Measurements from ENCODE around the gene GSTO2.
"Not testable (repeated sequence)": the region's sequence is repeated elsewhere in the genome, so short reads cannot be mapped to it uniquely, and the experiment has no call there.

Gene GSTO2

GRCh38 chr10:104245066-104245632 is 23.8 kb upstream of the GSTO2 start:
- no peak overlapping the region for H3K4me3 ChIP-seq (ENCODE audit: low read depth, low read length)
- TF ChIP-seq, protein P1, sequence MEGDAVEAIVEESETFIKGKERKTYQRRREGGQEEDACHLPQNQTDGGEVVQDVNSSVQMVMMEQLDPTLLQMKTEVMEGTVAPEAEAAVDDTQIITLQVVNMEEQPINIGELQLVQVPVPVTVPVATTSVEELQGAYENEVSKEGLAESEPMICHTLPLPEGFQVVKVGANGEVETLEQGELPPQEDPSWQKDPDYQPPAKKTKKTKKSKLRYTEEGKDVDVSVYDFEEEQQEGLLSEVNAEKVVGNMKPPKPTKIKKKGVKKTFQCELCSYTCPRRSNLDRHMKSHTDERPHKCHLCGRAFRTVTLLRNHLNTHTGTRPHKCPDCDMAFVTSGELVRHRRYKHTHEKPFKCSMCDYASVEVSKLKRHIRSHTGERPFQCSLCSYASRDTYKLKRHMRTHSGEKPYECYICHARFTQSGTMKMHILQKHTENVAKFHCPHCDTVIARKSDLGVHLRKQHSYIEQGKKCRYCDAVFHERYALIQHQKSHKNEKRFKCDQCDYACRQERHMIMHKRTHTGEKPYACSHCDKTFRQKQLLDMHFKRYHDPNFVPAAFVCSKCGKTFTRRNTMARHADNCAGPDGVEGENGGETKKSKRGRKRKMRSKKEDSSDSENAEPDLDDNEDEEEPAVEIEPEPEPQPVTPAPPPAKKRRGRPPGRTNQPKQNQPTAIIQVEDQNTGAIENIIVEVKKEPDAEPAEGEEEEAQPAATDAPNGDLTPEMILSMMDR (IDR thresholded peaks at IDR 0.05; ENCODE audit: low read depth, low read length, missing control alignments): no peak
- in situ Hi-C loops (cut with HindIII; ENCODE audit: low sequenced_read_pairs): no loop called here
- no peak for DNase-seq (ENCODE audit: low read depth)

GRCh38 chr10:104246976-104247375 is 22.0 kb upstream of the GSTO2 start:
- TF ChIP-seq, protein P1 (IDR thresholded peaks at IDR 0.05; ENCODE audit: low read depth, low read length, missing control alignments): no peak
- H3K4me3 ChIP-seq (ENCODE audit: low read depth, low read length): no peak overlapping the region
- no peak for DNase-seq (ENCODE audit: low read depth)

DNA sequence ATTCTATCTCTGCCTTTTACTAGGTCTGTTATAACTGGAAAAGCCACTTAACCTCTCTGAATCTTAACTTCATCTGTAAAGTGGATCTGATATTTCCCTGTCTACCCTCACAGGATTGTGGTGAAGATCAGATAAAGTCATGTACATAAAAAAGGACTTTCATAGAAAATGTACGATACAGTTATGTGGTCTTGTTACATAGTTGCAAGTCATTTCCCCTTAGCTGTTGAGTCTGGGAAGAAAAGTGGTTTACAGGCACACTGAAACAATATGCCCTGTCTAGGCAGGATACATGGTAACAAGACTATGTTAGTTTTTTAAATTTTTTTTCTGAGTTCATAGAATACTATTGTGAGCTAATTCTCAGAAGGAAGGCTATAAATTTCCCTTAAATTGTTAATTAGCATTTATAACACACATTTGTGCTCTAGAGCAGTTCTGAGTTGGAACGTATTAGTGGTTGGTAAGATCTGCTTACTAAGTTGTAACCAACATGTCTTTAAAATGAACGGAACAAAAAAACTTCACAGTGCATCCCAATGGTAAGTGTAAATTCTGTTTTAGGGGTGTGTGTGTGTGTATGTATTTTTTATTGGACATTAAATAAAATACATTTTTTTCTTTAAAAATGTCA is 21.4 kb upstream of the GSTO2 start:
- TF ChIP-seq, protein P1 (IDR thresholded peaks at IDR 0.05; ENCODE audit: low read depth, low read length, missing control alignments): no peak
- H3K4me3 ChIP-seq (ENCODE audit: low read depth, low read length): no peak overlapping the region
- no peak for DNase-seq (ENCODE audit: low read depth)
- in situ Hi-C loops (cut with HindIII; ENCODE audit: low sequenced_read_pairs): no loop called here

More at GRCh38 chr10:104246976-104247375, 22.0 kb upstream of the GSTO2 start:
- in situ Hi-C loops (cut with HindIII; ENCODE audit: low sequenced_read_pairs): no loop called here

DNA sequence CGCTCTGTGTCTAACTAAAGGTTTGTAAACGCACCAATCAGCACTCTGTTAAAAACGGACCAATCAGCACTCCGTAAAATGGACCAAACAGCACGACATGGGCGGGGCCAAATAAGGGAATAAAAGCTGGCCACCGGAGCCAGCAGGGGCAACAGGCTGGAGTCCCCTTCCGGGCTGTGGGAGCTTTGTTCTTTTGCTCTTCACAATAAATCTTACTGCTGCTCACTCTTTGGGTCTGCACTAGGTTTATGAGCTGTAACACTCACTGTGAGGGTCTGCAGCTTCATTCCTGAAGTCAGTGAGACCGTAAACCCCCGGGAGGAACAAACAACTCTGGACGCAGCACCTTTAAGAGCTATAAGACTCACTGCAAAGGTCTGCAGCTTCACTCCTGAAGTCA is 20.1 kb upstream of the GSTO2 start:
- in situ Hi-C loops (cut with HindIII; ENCODE audit: low sequenced_read_pairs); H3K4me3 ChIP-seq (ENCODE audit: low read depth, low read length); DNase-seq (ENCODE audit: low read depth): not testable (repeated sequence)

- no peak for DNase-seq (ENCODE audit: low read depth)
- H3K4me3 ChIP-seq (ENCODE audit: low read depth, low read length): no peak overlapping the region
- TF ChIP-seq, protein P1 (IDR thresholded peaks at IDR 0.05; ENCODE audit: low read depth, low read length, missing control alignments): no peak
- in situ Hi-C loops (cut with HindIII; ENCODE audit: low sequenced_read_pairs): no loop called here
Observed at GRCh38 chr10:104250371-104250770, 18.6 kb upstream of the GSTO2 start.

DNA sequence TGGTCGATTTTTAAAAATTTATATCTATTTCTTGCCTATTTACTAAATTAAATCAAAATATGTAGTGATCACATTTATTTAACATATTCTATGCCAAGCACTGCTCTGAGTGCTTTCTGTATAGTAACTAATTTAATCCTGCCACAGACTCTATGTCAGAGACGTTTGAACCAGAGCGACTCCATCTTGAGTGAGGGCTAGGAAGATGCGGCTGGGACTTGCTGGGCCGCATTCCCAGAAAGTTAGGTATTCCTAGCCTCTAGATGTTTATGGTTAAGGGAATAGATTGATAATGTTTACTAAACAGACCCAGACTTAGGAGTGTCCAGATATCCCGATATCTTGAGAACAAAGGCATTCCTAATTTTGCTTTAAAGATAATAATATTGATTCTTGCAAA is 17.5 kb upstream of the GSTO2 start:
- H3K4me3 ChIP-seq (ENCODE audit: low read depth, low read length): no peak overlapping the region
- TF ChIP-seq, protein P1 (IDR thresholded peaks at IDR 0.05; ENCODE audit: low read depth, low read length, missing control alignments): no peak
- in situ Hi-C loops (cut with HindIII; ENCODE audit: low sequenced_read_pairs): no loop called here
- no peak for DNase-seq (ENCODE audit: low read depth)

DNA sequence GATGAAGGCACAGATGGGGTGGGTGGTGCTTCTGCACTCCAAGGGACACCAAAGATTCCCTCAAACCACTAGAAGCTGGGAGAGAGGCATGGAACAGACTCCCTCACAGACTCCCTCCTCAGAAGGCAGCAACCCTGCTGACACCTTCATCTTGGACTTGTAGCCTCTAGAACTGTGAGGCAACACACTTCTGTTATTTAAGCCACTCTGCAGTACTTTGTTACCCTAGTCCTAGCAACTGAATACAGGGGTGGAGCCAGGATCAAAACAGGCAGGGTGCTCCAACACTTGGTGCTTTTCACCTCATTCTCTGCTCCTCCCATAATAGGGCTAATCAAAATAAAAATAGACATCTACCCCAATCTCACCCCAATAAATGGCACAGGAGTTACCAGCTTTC is 16.6 kb upstream of the GSTO2 start:
- no peak overlapping the region for H3K4me3 ChIP-seq (ENCODE audit: low read depth, low read length)
- in situ Hi-C loops (cut with HindIII; ENCODE audit: low sequenced_read_pairs): no loop called here
- TF ChIP-seq, protein P1 (IDR thresholded peaks at IDR 0.05; ENCODE audit: low read depth, low read length, missing control alignments): no peak
- DNase-seq (ENCODE audit: low read depth): no peak
